Measurements from ENCODE around the gene CIAPIN1.
"Not testable (repeated sequence)": the region's sequence is repeated elsewhere in the genome, so short reads cannot be mapped to it uniquely, and the experiment has no call there.

CIAPIN1 gene

GRCh38 chr16:57406881-57407280 is 40.3 kb downstream of the CIAPIN1 start:
- DNase-seq (ENCODE audit: low read depth), result no peak

DNA sequence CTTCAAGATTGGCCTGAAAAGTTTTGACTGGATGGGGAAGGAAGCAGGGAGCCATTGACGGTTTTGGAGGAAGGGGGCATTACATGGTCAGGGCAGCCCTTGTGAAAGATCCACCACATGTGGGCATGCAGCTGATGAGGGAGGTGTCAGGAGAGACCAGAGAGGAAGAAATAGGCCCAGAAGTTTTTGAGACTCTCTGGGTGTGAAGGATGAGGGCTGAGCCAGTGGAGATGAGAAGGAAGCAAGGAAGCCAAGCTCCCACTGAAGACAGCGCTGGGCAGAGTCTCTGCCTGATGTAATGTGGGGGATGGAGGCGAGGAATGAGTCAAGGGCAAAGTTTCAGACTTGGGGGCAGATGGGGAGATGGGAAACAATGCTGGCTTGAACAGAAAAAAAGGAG is 42.1 kb downstream of the CIAPIN1 start:
- DNase-seq (ENCODE audit: low read depth), result no peak

GRCh38 chr16:57403965-57404817 is 43.0 kb downstream of the CIAPIN1 start, which contains the start of gene CCL17:
CCL17 (plus strand) TSS chr16:57404767; CDS start chr16:57413933, 9,166 bp downstream.
- DNase-seq (ENCODE audit: low read depth), result no peak

DNA sequence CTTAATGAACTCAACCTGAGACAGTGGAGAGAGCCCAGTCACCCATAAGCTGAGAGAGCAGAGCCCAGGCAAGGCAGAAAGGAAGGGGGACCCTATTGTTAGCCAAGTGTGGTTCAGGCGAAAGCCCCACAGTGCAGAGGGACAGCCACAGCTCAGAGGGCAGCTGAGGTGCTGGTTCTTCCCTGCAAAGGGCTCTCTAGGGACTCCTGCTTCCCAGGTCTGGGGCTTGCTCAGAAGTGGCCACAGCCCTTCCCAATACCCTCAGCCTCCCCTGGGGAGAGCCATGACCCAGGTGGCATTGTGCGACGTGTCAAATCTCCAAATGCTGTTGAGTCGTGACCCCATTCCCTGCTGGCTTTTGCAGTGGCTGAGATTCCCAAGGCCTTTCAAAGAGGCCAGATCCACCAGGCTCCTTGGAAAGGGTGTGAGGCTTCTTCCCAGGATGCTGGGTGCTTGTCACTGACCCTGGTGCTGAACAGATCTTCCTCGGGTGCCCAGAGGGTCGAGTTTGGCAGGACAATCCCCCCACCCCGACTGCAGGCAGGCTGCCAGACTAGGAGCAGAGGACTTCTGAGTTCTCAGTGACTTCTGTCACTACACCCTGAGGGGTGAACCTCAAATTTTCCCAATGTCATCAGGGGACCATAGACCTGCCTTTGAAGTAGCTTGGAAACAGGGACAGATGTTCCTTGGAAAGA is 45.1 kb downstream of the CIAPIN1 start:
- DNase-seq (ENCODE audit: low read depth), result no peak

GRCh38 chr16:57397493-57397892 is 49.7 kb downstream of the CIAPIN1 start:
- DNase-seq (ENCODE audit: low read depth), result not testable (repeated sequence)

GRCh38 chr16:57396786-57397185 is 50.4 kb downstream of the CIAPIN1 start:
- no peak for DNase-seq (ENCODE audit: low read depth)

- DNase-seq (ENCODE audit: low read depth), result no peak
These were observed 52.2 kb downstream of the CIAPIN1 start for GRCh38 chr16:57395026-57395425.

DNA sequence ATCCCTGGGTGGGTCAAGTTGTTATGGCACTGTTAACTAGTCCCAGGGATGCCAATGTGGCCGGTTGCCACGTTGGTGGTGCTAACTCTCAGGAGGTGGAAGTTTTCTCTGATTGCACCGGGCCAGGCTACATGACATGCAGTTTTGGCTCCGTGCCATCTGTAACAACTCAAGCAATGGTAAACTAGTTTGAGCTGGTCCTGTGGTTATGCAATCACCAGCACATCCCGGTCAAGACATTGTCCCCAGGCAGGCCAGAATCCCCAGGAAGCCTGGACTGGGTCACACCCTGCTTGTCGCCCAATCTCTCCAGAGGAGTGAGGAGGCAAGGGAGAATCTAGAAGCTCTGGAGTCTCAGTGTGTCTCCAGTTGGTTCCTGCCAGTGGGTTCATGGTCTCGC is 52.7 kb downstream of the CIAPIN1 start:
- DNase-seq (ENCODE audit: low read depth), result no peak

DNA sequence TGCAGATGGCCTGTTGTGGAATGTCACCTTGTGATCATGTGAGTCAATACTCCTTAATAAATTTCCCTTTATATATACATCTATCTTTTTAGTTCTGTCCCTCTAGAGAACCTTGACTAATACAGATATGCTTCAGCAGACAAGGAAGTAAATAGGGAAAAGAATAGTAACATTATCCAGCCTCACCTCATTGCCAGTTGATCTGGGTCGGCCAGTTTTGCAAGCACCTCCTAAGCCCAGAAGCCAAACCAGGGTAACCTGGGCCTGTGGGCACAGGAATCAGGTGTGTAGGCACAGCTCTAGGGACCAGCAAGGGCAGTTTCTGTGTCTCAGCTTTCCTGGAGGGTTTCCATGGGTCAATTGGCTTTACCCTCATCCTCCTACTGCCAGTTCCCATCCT is 54.5 kb downstream of the CIAPIN1 start:
- no peak for DNase-seq (ENCODE audit: low read depth)

- DNase-seq (ENCODE audit: low read depth), result no peak
These were observed 55.5 kb downstream of the CIAPIN1 start for GRCh38 chr16:57391708-57392107.

DNA sequence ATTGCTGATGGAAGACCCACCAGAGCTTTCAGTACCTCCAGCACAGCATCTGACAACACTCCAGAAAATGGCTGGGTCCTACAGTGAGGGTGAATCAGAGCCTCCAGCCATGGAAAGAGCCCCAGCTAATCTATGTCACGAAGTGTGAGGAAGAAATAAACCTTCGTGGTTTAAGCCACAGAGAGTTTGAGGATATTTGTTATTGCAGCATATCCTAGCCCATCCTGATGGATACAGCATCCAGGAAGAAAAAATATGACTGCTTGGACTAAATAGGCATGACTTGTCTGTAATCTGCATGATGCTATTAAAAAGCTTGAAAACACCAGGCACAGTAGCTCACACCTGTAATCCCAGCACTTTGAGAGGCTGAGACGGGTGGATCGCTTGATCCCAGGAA is 55.9 kb downstream of the CIAPIN1 start:
- DNase-seq (ENCODE audit: low read depth), result no peak

DNA sequence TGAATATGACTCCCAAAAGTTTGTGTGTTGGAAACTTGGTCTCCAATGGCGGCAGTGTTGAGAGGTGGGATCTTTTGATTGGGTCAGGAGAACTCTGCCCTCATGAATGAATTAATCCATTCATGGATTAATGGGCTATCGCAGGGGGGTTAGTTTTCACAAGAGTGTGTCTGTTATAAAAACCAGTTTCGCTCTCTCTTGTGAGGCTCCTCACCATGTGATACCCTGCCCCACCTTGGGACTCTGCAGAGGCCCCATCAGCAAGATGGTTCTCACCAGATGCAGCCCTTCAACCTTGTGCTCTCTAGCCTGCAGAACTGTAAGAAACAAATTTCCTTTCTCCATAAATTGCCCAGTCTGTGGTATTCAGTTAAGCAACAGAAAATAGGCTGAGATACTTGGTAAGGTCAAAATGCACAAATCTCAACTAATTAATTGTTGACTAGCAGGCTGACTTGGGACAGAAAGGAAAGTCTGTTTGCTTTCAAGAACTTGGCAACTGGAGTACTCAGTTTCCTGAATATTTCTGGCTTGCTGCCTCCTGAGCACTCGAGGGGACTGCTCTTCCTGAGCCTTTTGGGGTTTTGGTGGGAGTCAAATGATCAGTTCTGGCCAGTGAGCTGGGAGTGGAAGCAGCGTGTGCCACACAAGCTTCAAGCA is 56.4 kb downstream of the CIAPIN1 start:
- DNase-seq (ENCODE audit: low read depth), result no peak

DNA sequence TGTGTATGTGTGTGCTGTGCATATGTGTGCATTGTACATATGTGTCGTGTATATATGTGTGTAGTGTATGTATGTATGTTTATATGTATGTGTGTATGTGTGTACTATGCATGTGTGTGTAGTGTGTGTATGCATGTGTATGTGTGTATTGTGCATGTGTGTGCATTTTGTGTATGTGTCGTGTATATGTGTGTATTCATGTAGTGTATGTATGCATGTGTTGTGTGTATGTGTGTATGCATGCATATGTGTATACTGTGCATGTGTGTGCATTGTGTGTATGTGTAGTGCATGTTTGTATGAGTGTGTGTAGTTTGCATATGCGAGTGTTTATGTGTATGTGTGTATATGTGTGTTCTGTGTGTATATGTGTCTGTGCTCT is 58.1 kb downstream of the CIAPIN1 start:
- no peak for DNase-seq (ENCODE audit: low read depth)

GRCh38 chr16:57388359-57389086 is 58.7 kb downstream of the CIAPIN1 start:
- no peak for DNase-seq (ENCODE audit: low read depth)

DNA sequence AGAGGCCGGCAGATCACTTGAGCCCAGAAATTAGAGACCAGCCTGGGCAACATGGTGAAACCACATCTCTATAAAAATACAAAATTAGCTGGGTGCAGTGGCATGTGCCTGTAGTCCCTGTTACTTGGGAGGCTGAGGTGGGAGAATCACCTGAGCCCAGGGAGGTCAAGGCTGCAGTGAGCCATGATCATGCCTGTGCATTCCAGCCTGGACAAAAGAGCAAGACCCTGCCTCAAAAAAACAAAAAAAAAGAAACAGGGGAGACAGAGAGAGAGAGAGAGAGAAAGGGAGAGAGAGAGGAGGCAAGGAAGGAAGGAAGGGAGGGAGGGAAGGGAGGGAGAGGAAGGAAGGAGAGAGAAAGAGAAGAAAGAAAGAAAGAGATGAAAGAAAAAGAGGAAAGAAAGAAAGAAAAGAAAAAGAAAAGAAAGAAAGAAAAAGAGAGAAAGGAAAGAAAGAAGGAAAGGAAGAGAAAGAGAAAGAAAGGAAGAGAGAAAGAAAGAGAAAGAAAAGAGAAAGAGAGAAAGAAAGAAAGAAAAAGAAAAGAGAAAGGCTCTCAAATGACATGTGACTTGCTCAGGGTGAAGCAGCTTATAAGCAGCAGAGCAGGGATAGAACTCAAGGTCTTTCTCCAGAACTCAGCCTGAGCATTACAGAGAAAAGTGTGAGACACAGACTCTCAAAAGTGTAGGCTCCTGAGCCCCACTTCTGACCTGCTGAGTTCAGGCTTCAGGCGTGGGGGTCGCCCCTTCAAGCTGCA is 59.4 kb downstream of the CIAPIN1 start:
- DNase-seq (ENCODE audit: low read depth), result no peak

DNA sequence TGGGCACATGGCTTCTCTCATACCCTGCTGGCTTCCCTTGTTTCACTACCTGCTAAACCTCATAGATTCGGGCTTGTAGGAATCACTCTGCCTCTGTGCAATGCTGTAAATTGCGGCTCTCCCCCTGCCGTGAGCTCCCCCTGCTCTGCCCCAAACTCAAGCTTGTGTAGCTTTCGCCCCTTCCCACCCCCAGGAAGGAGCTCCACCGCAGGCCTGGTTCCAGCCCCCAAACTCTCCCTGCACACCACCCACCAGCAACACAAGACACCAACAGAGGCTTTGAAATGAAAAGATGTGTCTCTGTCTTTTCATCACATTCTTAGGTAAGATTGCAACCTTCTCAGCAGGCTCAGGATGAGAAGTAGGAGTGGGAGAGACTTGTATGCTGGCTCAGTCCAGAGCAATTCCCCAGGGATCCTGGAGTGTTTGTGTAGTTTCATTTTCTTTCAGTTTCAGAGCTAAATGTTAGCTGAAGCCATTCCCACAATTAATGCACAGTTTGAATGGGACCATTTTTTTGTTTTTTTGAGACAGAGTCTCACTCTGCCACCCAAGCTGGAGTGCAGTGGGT is 60.7 kb downstream of the CIAPIN1 start:
- no peak for DNase-seq (ENCODE audit: low read depth)

DNA sequence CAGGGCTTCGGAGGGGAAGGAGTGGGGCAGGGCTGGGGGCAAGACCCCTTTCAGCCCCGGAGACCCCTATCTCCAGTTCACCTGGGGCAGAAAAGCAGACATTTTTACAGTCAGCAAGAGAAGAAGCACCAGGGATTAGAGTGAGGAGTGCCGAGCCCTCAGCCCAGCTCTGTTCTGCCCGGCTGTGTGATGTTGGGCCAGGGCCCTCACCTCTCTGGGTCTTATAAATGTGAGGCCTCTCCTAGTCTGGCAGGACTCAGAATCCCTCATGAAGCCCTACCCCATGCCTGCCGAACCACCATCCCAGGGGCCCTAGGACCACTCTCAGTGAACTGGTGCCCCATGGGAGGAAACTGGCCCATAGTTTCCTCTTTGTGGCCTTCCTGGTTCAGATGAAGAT is 62.1 kb downstream of the CIAPIN1 start:
- DNase-seq (ENCODE audit: low read depth), result no peak

DNA sequence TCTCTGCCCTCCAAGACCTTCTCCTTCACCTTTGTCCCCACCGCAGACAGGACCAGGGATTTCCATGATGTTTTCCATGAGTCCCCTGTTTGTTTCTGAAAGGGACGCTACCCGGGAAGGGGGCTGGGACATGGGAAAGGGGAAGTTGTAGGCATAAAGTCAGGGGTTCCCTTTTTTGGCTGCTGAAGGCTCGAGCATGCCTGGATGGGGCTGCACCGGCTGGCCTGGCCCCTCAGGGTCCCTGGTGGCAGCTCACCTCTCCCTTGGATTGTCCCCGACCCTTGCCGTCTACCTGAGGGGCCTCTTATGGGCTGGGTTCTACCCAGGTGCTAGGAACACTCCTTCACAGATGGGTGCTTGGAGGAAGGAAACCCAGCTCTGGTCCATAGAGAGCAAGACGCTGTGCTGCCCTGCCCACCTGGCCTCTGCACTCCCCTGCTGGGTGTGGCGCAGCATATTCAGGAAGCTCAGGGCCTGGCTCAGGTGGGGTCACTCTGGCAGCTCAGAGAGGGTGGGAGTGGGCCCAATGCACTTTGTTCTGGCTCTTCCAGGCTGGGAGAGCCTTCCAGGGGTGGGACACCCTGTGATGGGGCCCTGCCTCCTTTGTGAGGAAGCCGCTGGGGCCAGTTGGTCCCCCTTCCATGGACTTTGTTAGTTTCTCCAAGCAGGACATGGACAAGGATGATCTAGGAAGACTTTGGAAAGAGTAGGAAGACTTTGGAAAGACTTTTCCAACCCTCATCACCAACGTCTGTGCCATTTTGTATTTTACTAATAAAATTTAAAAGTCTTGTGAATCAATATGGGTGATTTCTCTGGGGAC is 62.7 kb downstream of the CIAPIN1 start:
- DNase-seq (ENCODE audit: low read depth), result no peak

- DNase-seq (ENCODE audit: low read depth), result no peak
These were observed 63.6 kb downstream of the CIAPIN1 start for GRCh38 chr16:57383276-57384247.

Data from activated T-helper 1 cell treated with Interleukin-2 at 50 U/mL for 16 hours (primary cell).